Aorta (tissue), 5 donors: ENCODE data around the gene TLCD4. TPM values are rescaled to one million over a fixed set of nuclear protein-coding genes. Genes with fewer than 3 reads are reported as not detected.
"Not testable (repeated sequence)": the region's sequence is repeated elsewhere in the genome, so short reads cannot be mapped to it uniquely, and the experiment has no call there.

ENCODE experiments used
- ATAC-seq: fragments of 200-7000 bp; cut with Tn5 transposase; one replicate; pipeline ENCODE4 v1.9.1; 2022; ENCODE audit warnings: moderate library complexity; ENCODE audit not compliant: low FRiP score
- DNase-seq, 2 donors: peaks; one replicate each; pipeline ENCODE4 v3.0.0-alpha.2; 2020
- H3K27ac ChIP-seq, 2 donors: one replicate each; pipeline ENCODE4 v1.5.1; 2013; ENCODE audit warnings: low read length in 2 of 2, mild to moderate bottlenecking in 2 of 2, moderate library complexity in 2 of 2, control low read depth in 1 of 2, inconsistent platforms in 1 of 2, low read depth in 1 of 2
- H3K27me3 ChIP-seq, 2 donors: one replicate each; pipeline ENCODE4 v1.6.1; 2013; ENCODE audit warnings: control low read depth in 1 of 2, low read length in 1 of 2, mild to moderate bottlenecking in 1 of 2, moderate library complexity in 1 of 2; ENCODE audit not compliant: insufficient read depth in 2 of 2, control insufficient read depth in 1 of 2
- H3K36me3 ChIP-seq, 2 donors: one replicate each; pipeline ENCODE4 v1.6.1; 2013; ENCODE audit warnings: control low read depth in 1 of 2, low read length in 1 of 2, mild to moderate bottlenecking in 1 of 2; ENCODE audit not compliant: insufficient read depth in 2 of 2, control insufficient read depth in 1 of 2
- H3K4me1 ChIP-seq, 2 donors: one replicate each; pipeline ENCODE4 v1.6.1; 2013; ENCODE audit warnings: low read length in 2 of 2, control low read depth in 1 of 2, mild to moderate bottlenecking in 1 of 2, moderate library complexity in 1 of 2; ENCODE audit not compliant: insufficient read depth in 2 of 2, control insufficient read depth in 1 of 2
- H3K4me3 ChIP-seq, 2 donors: one replicate each; pipeline ENCODE4 v1.5.1; 2013; ENCODE audit warnings: low read length in 2 of 2, control low read depth in 1 of 2, mild to moderate bottlenecking in 1 of 2
- H3K9me3 ChIP-seq: one replicate; pipeline ENCODE4 v1.6.1; 2013; ENCODE audit warnings: mild to moderate bottlenecking, low read length; ENCODE audit not compliant: control insufficient read depth
- WGBS, 2 donors: extraction: QIAGEN DNeasy Blood & Tissue Kit; methylation state at CpG; one replicate each; pipeline ENCODE4 v1.1.7; 2013; 5-methylcytosine and 5-hydroxymethylcytosine counted together
- intact Hi-C, 2 donors: fragments of 100-400 bp; cut with DNase I; formaldehyde crosslinking; loops; one replicate each; pipeline versions ENCODE4 v1.14.2 to v1.15.0; 2022
- polyA plus RNA-seq, 2 donors: library from polyadenylated mRNA; stranded (reverse); fragments of 200-250 nt; gene quantifications; one replicate each; pipeline ENCODE4 v1.2.3, GENCODE V29; 2013
- total RNA-seq, 2 donors: library from RNA; stranded (reverse); fragmentation: NEBNext Ultra II Directional; extraction: Animal tissue kit (Norgen Biotek cat#: 25700); gene quantifications; one replicate each; pipeline ENCODE4 v1.2.1, GENCODE V29; 2021
- donor health status: healthy with polysubstance abuse.
- donor health status: Bipolar disorder and iron deficiency.
- donor health status: DM: no; HTN: no; CAD: no.
- donor health status: DM: no; HTN: no; CAD: no.
- donor health status: DM: yes; HTN: yes; CAD: no.

TLCD4 gene
- total and polyA plus RNA-seq, 4 donors, result 2.7 to 17.3 (median 7.4) TPM

- DNase-seq (no peak), ATAC-seq (no peak)
- no peak overlapping the region for H3K27ac ChIP-seq
- H3K4me3 ChIP-seq, result no peak overlapping the region
- H3K36me3 ChIP-seq, result no peaks in the 10 kb centered on the region
- no peaks in the 10 kb centered on the region for H3K27me3 ChIP-seq
- no peaks in the 10 kb centered on the region for H3K4me1 ChIP-seq
- intact Hi-C loops, result no loop called here
- H3K9me3 ChIP-seq, result no peaks in the 10 kb centered on the region
Observed at GRCh38 chr1:95140791-95141190, 23.6 kb downstream of the TLCD4 start.

- H3K36me3 ChIP-seq, result no peaks in the 10 kb centered on the region
- 83 to 93% methylated on average over 1 of the region's 1 CpG for WGBS, 2 donors
- no peaks in the 10 kb centered on the region for H3K27me3 ChIP-seq
- no peak for DNase-seq
- ATAC-seq, result no peak
- no peaks in the 10 kb centered on the region for H3K9me3 ChIP-seq
- no peak overlapping the region for H3K4me3 ChIP-seq
- intact Hi-C loops, result no loop called here
- H3K27ac ChIP-seq, result no peak overlapping the region
- H3K4me1 ChIP-seq, result no peaks in the 10 kb centered on the region
Observed at GRCh38 chr1:95145493-95145892, 28.3 kb downstream of the TLCD4 start.

DNA sequence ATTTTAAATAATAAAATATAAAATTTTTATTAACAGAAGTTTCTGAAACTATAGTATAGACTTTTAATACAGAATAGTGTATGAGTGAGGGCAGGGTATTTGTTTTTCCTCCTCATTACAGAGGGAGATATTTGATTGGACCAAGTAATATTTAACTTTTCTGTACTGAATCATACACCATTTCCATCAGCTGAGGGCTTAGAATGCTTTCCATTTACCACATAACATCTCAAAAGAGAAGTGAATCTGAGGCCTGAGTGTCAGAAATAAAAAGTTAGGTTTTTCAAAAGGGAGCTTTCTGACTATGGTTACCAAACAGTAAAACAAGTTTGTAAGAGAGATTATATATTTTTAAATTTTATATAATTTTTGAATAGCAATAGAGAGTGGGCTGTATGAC lies 29.5 kb downstream of the TLCD4 start:
- ATAC-seq, result no peak

GRCh38 chr1:95154096-95154495 lies 36.9 kb downstream of the TLCD4 start:
- H3K27me3 ChIP-seq, result no peaks in the 10 kb centered on the region
- peaks cover 0 to 4% of the 10 kb centered on the region in 2 donors for H3K36me3 ChIP-seq
- ATAC-seq, result no peak
- H3K9me3 ChIP-seq, result no peaks in the 10 kb centered on the region
- 38 to 59% methylated on average over 1 of the region's 1 CpG for WGBS, 2 donors
- H3K4me1 ChIP-seq, result no peaks in the 10 kb centered on the region
- no peak for DNase-seq
- no peak overlapping the region for H3K27ac ChIP-seq
- H3K4me3 ChIP-seq, result no peak overlapping the region
- intact Hi-C loops, result no loop called here

More for the DNA sequence above, 29.5 kb downstream of the TLCD4 start:
- H3K4me3 ChIP-seq, result no peak overlapping the region
- DNase-seq, result no peak
- peaks cover 0 to 4% of the 10 kb centered on the region in 2 donors for H3K36me3 ChIP-seq
- H3K27ac ChIP-seq, result no peak overlapping the region
- H3K4me1 ChIP-seq, result no peaks in the 10 kb centered on the region
- intact Hi-C loops, result no loop called here
- H3K9me3 ChIP-seq, result no peaks in the 10 kb centered on the region
- no peaks in the 10 kb centered on the region for H3K27me3 ChIP-seq

GRCh38 chr1:95165569-95165968 lies 48.4 kb downstream of the TLCD4 start:
- H3K4me3 ChIP-seq, H3K27me3 ChIP-seq, DNase-seq, ATAC-seq, intact Hi-C loops, H3K9me3 ChIP-seq, H3K36me3 ChIP-seq, H3K4me1 ChIP-seq, H3K27ac ChIP-seq: not testable (repeated sequence)
- 97% methylated on average over 6 of the region's 6 CpGs for WGBS, 2 donors

Other genes with a start within 250 kb of the TLCD4 start
- gene CNN3, start 190.2 kb upstream of the TLCD4 start, total RNA-seq, result 100 to 1,000 TPM; 386 to 463 TPM
- gene CNN3, start 190.2 kb upstream of the TLCD4 start, polyA plus RNA-seq, result 100 to 1,000 TPM; 138 to 203 TPM
- 1 to 10 TPM; 2.8 to 3.2 TPM for gene ALG14, start 44.4 kb upstream of the TLCD4 start, total RNA-seq
- under 1 TPM; 0.50 to 0.79 TPM for gene ALG14, start 44.4 kb upstream of the TLCD4 start, polyA plus RNA-seq
- 10 to 100 TPM; 16.7 to 18.3 TPM for gene RWDD3, start 116.9 kb downstream of the TLCD4 start, total RNA-seq
- 10 to 100 TPM; 23.4 to 25.5 TPM for gene RWDD3, start 116.9 kb downstream of the TLCD4 start, polyA plus RNA-seq